GM21529 (cell line): Measurements from ENCODE around the gene LRRC73.
"Not testable (repeated sequence)": the region's sequence is repeated elsewhere in the genome, so short reads cannot be mapped to it uniquely, and the experiment has no call there.

Experiments used
- ATAC-seq: cut with Tn5 transposase; IDR thresholded peaks from one replicate; pipeline ENCODE4 v1.9.1; 2021; ENCODE audit not compliant: unreplicated experiment

The LRRC73 gene

GRCh38 chr6:43467265-43467664 lies 42.9 kb downstream of the LRRC73 start:
- not testable (repeated sequence) for ATAC-seq

- no peak for ATAC-seq
These were observed 44.2 kb downstream of the LRRC73 start for GRCh38 chr6:43465948-43466347.

GRCh38 chr6:43464337-43464736 lies 45.8 kb downstream of the LRRC73 start:
- no peak for ATAC-seq

GRCh38 chr6:43461936-43462335 lies 48.2 kb downstream of the LRRC73 start:
- ATAC-seq: no peak

GRCh38 chr6:43460032-43460431 lies 50.1 kb downstream of the LRRC73 start:
- no peak for ATAC-seq

- ATAC-seq: no peak
These were observed 50.6 kb downstream of the LRRC73 start for GRCh38 chr6:43459535-43459934.

GRCh38 chr6:43458154-43458553 lies 52.0 kb downstream of the LRRC73 start:
- ATAC-seq: not testable (repeated sequence)

GRCh38 chr6:43457643-43458042 lies 52.5 kb downstream of the LRRC73 start:
- no peak for ATAC-seq
